Measurements from ENCODE around the gene PDLIM7.

GRCh38 chr5:177454397-177455035 lies 42.9 kb downstream of the PDLIM7 start:
- TF ChIP-seq CTCF (conservative IDR thresholded peaks at IDR 0.05; ENCODE audit: low read length): peak; percentile 84
- no peak for TF ChIP-seq EZH2phosphoT487 (IDR thresholded peaks at IDR 0.05; ENCODE audit: borderline replicate concordance, low read depth, low read length)

Data from OCI-LY7 (cell line).